H1 (cell line): ENCODE measurements around the gene NPC1L1. TPM values are rescaled to one million over a fixed set of nuclear protein-coding genes. Genes with fewer than 3 reads are reported as not detected.

Experiments
- CTCF ChIA-PET: fragments of 300-600 bp; sonication (Branson Sonifier 250); formaldehyde crosslinking; loops from one replicate; lab custom pipeline; 2021; ENCODE audit not compliant: partially characterized antibody; lab: Charles Lee
- POLR2A ChIA-PET: fragments of 300-600 bp; sonication (Branson Sonifier 250); formaldehyde crosslinking; loops from one replicate; lab custom pipeline; 2021; ENCODE audit warnings: inconsistent platforms; ENCODE audit not compliant: partially characterized antibody; lab: Charles Lee
- DNase-seq, 2 experiments: peaks; one replicate each; pipeline versions ENCODE4 v3.0.0 to v3.0.0-alpha.2; 2010 to 2022; ENCODE audit warnings: low spot score in 2 of 2, low read depth in 1 of 2, mixed read lengths in 1 of 2
- FAIRE-seq: peaks from 2 replicates; lab custom pipeline; 2011; peaks lifted over from hg19 to GRCh38; lab: Jason Lieb, UNC
- H2AFZ ChIP-seq: 2 replicates; pipeline ENCODE4 v1.8.1; 2012; ENCODE audit warnings: low read length, inconsistent platforms
- H2AK5ac ChIP-seq: 2 replicates; pipeline ENCODE4 v1.6.1; 2013; ENCODE audit warnings: low read depth, low read length
- H2BK120ac ChIP-seq: replicated peaks from 2 replicates; pipeline ENCODE3; 2013; ENCODE audit warnings: low read depth, low read length, inconsistent platforms
- H2BK12ac ChIP-seq: 2 replicates; pipeline ENCODE4 v1.6.1; 2013; ENCODE audit warnings: low read depth, low read length
- H2BK15ac ChIP-seq: 2 replicates; pipeline ENCODE4 v1.6.1; 2013; ENCODE audit warnings: low read length
- H2BK20ac ChIP-seq: 2 replicates; pipeline ENCODE4 v1.6.1; 2013; ENCODE audit warnings: low read length
- H2BK5ac ChIP-seq: 2 replicates; pipeline ENCODE4 v1.6.1; 2013; ENCODE audit warnings: low read depth, low read length
- H3K14ac ChIP-seq: 2 replicates; pipeline ENCODE4 v1.6.1; 2013; ENCODE audit warnings: inconsistent platforms; ENCODE audit not compliant: insufficient read length
- H3K18ac ChIP-seq: 2 replicates; pipeline ENCODE4 v1.6.1; 2013; ENCODE audit warnings: low read length; ENCODE audit errors: extremely low read depth
- H3K23ac ChIP-seq: 2 replicates; pipeline ENCODE4 v1.6.1; 2013; ENCODE audit warnings: inconsistent platforms; ENCODE audit not compliant: insufficient read length
- H3K23me2 ChIP-seq: 2 replicates; pipeline ENCODE4 v1.6.1; 2013; ENCODE audit warnings: low read depth, low read length
- H3K27ac ChIP-seq: 2 replicates; pipeline ENCODE4 v1.6.1; 2011; ENCODE audit warnings: low read depth, low read length, inconsistent platforms
- H3K27me3 ChIP-seq, 4 experiments: replicated peaks in 1 of 4; 1 replicate in 1 of 4; 2 replicates in 3 of 4; pipeline versions ENCODE4 v1.6.1 to v1.8.1; 2011 to 2013; ENCODE audit warnings: low read length in 3 of 4, mild to moderate bottlenecking in 3 of 4, inconsistent platforms in 2 of 4, mixed read lengths in 2 of 4, moderate library complexity in 1 of 4; ENCODE audit not compliant: control insufficient read depth in 3 of 4, insufficient read depth in 3 of 4; ENCODE audit errors: extremely low read depth in 1 of 4
- H3K36me3 ChIP-seq, 4 experiments: 2 replicates each; pipeline versions ENCODE4 v1.6.1 to v1.8.1; 2011 to 2013; ENCODE audit warnings: mild to moderate bottlenecking in 4 of 4, low read length in 3 of 4, moderate library complexity in 2 of 4, control low read depth in 1 of 4, inconsistent platforms in 1 of 4; ENCODE audit not compliant: insufficient read depth in 4 of 4, control insufficient read depth in 2 of 4
- H3K4ac ChIP-seq: replicated peaks from 2 replicates; pipeline ENCODE3; 2013; ENCODE audit warnings: low read length, low read depth, mixed read lengths, inconsistent platforms; ENCODE audit not compliant: insufficient read length
- H3K4me1 ChIP-seq, 4 experiments: replicated peaks in 1 of 4; 1 replicate in 1 of 4; 2 replicates in 3 of 4; pipeline versions ENCODE4 v1.6.1 to v1.8.1; 2011 to 2013; ENCODE audit warnings: low read length in 3 of 4, inconsistent platforms in 2 of 4, mixed read lengths in 1 of 4; ENCODE audit not compliant: insufficient read depth in 4 of 4, control insufficient read depth in 3 of 4
- H3K4me2 ChIP-seq, 2 experiments: 2 replicates each; pipeline versions ENCODE4 v1.6.1 to v1.8.1; 2011 to 2013; ENCODE audit warnings: low read depth in 2 of 2, low read length in 2 of 2, control low read depth in 1 of 2, inconsistent platforms in 1 of 2, mild to moderate bottlenecking in 1 of 2; ENCODE audit not compliant: insufficient read depth in 1 of 2
- H3K4me3 ChIP-seq, 4 experiments: fragments of 200-600, 300-600 bp in 1 of 4; sonication (generic), shearing (Covaris generic), sonication (Bioruptor Twin) in 1 of 4; 2 replicates each; pipeline versions ENCODE4 v1.5.1 to v1.8.1; 2011 to 2016; ENCODE audit warnings: low read length in 4 of 4, low read depth in 3 of 4, control low read depth in 2 of 4, inconsistent platforms in 2 of 4, mild to moderate bottlenecking in 2 of 4, mixed read lengths in 1 of 4, moderate library complexity in 1 of 4; ENCODE audit not compliant: insufficient read depth in 2 of 4; ENCODE audit errors: extremely low read depth in 1 of 4
- H3K56ac ChIP-seq: replicated peaks from 2 replicates; pipeline ENCODE3; 2013; ENCODE audit warnings: low read depth, mild to moderate bottlenecking, mixed read lengths, low read length, inconsistent platforms; ENCODE audit not compliant: insufficient read length
- H3K79me1 ChIP-seq: 2 replicates; pipeline ENCODE4 v1.6.1; 2013; ENCODE audit warnings: low read depth, low read length, control low read depth
- H3K79me2 ChIP-seq, 2 experiments: 2 replicates each; pipeline versions ENCODE4 v1.6.1 to v1.8.1; 2012 to 2013; ENCODE audit warnings: low read length in 2 of 2, mild to moderate bottlenecking in 2 of 2, inconsistent platforms in 1 of 2; ENCODE audit not compliant: insufficient read depth in 2 of 2, control insufficient read depth in 1 of 2
- H3K9ac ChIP-seq, 4 experiments: replicated peaks in 1 of 4; 1 replicate in 1 of 4; 2 replicates in 3 of 4; pipeline versions ENCODE4 v1.6.1 to v1.8.1; 2011 to 2013; ENCODE audit warnings: low read depth in 3 of 4, low read length in 3 of 4, control low read depth in 2 of 4, mild to moderate bottlenecking in 2 of 4, moderate library complexity in 2 of 4, inconsistent platforms in 1 of 4; ENCODE audit errors: extremely low read depth in 1 of 4
- H3K9me3 ChIP-seq, 2 experiments: 2 replicates each; pipeline versions ENCODE4 v1.6.1 to v1.8.1; 2012 to 2013; ENCODE audit warnings: mild to moderate bottlenecking in 2 of 2, moderate library complexity in 2 of 2, control low read depth in 1 of 2, inconsistent platforms in 1 of 2, low read depth in 1 of 2, low read length in 1 of 2, mixed read lengths in 1 of 2; ENCODE audit not compliant: insufficient read depth in 2 of 2
- H4K20me1 ChIP-seq, 2 experiments: replicated peaks in 1 of 2; 2 replicates each; pipeline versions ENCODE3 to v1.8.1; 2011 to 2013; ENCODE audit warnings: inconsistent platforms in 2 of 2, low read length in 2 of 2, mild to moderate bottlenecking in 1 of 2; ENCODE audit not compliant: insufficient read depth in 2 of 2, control insufficient read depth in 1 of 2
- H4K5ac ChIP-seq: 2 replicates; pipeline ENCODE4 v1.6.1; 2013; ENCODE audit warnings: low read length, low read depth, mixed read lengths, inconsistent platforms; ENCODE audit not compliant: insufficient read length
- H4K8ac ChIP-seq: 2 replicates; pipeline ENCODE4 v1.8.0; 2013; ENCODE audit warnings: mild to moderate bottlenecking, moderate library complexity, low read length, inconsistent platforms; ENCODE audit not compliant: insufficient read depth; ENCODE audit errors: extremely low read depth
- H4K91ac ChIP-seq: replicated peaks from 2 replicates; pipeline ENCODE3; 2013; ENCODE audit warnings: low read length, mixed read lengths, inconsistent platforms; ENCODE audit not compliant: insufficient read length
- SP1 ChIP-seq: IDR thresholded peaks from 2 replicates; pipeline ENCODE4 v1.6.1; 2011; ENCODE audit warnings: low read depth, low read length
- SP2 ChIP-seq: IDR thresholded peaks from 2 replicates; pipeline ENCODE4 v1.6.1; 2012; ENCODE audit warnings: mild to moderate bottlenecking, low read length, inconsistent platforms
- WGBS, 2 experiments: shearing (Covaris generic) in 1 of 2; methylation state at CpG; one replicate each; pipeline versions ENCODE4 v1.1.6 to v1.1.7; 2013 to 2015; ENCODE audit warnings: low lambda C conversion rate in 2 of 2, mixed read lengths in 2 of 2, inconsistent platforms in 1 of 2, low coverage in 1 of 2, missing lambda C conversion rate in 1 of 2; ENCODE audit not compliant: insufficient replicate concordance in 2 of 2, insufficient coverage in 1 of 2, insufficient read length in 1 of 2; ENCODE audit errors: extremely low coverage in 1 of 2, missing lambda C conversion rate in 1 of 2; 5-methylcytosine and 5-hydroxymethylcytosine counted together
- polyA plus RNA-seq, 7 experiments: library from polyadenylated mRNA; depleted of rRNA in 3 of 7; stranded (reverse) in 5 of 7; unstranded in 2 of 7; fragments of >200 nt in 5 of 7; fragments of 200-250 nt in 2 of 7; gene quantifications; 1 replicate in 5 of 7; 2 replicates in 1 of 7; 4 replicates in 1 of 7; pipeline versions ENCODE4 v1.2.1 to v1.2.3, GENCODE V29; 2011 to 2013; ENCODE audit warnings: missing spikeins in 2 of 7, mixed read lengths in 2 of 7
- total RNA-seq: library from RNA; stranded (reverse); fragmentation: NEBNext Ultra II Directional; extraction: Animal tissue kit (Norgen Biotek cat#: 25700); gene quantifications from 2 replicates; pipeline ENCODE4 v1.2.1, GENCODE V29; 2021
- TF ChIP-seq, protein P1 (sequence below): IDR thresholded peaks from 2 replicates; pipeline ENCODE4 v1.6.1; 2012; ENCODE audit warnings: low read length, inconsistent platforms

The NPC1L1 gene
- total and polyA plus RNA-seq, 2 of the 8 experiments (the other 6 are each of a cell fraction or from before 2014, with no cell fraction given): 0.06 to 0.21 TPM

DNA sequence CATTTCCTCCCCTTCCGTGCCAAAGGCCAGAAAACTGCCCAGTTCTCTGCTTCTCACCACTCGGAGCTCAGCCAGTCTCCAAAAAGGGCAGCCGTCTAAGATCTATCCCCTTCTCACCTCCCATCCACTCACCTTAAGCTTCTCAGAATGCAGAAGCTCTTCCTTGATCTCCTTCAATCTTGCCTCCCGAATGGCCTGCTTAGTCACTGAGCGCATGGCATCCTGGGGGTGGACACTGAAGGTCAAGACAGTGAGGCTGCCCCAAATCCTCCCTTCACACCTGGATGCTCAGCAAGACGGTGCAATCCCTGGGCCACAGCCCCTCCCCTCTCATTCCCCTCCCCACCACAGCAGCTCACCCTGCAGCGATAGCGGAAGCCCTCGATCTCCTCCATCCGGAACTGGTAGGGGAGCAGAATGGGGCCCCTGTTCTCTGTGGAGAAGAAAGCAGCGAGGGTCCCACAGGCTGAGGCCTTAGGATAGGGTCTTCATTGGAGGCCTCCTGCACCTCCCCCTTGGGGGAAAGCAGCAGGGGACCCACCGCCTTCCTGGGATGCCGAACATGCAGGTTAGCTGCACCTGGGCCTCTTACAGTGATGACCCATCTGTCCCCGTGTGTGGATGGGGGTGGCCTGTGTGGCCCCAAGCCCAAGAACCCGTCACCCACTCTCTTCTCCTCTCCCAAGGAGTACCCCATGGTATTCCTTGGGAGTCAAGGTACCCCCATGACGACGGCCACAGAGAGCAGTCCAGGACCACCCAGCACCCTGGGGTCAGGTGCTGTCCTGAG, 27.8 kb upstream of the NPC1L1 start:
- POLR2A ChIA-PET: interaction anchor here (0.6 to 8.6 kb wide), 12 partner anchors 7 to 315 kb away, joined by 3 to 89 read pairs (median 3); partner anchors contain the start of genes NUDCD3 and TMED4
- no peak overlapping the region for H2BK12ac ChIP-seq
- FAIRE-seq (no peak), DNase-seq (no peak)
- H4K91ac ChIP-seq: no peak overlapping the region
- no peak overlapping the region for H2BK120ac ChIP-seq
- no peak overlapping the region for H4K8ac ChIP-seq
- WGBS, 2 experiments: 94% methylated on average over 17 of the region's 17 CpGs; no CpG with 5 or more reads in 1 of the 2 experiments
- no peak overlapping the region for H2BK5ac ChIP-seq
- no peak overlapping the region for H3K4ac ChIP-seq
- H2AK5ac ChIP-seq: no peak overlapping the region
- H3K27ac ChIP-seq: no peak overlapping the region
- peaks cover 0 to 4% (median 3%) of the 10 kb centered on the region in 4 experiments; a peak in 5 of 7 replicates for H3K4me1 ChIP-seq
- no peak overlapping the region for H3K56ac ChIP-seq
- H3K4me3 ChIP-seq: no peak overlapping the region
- no peak overlapping the region for H3K9ac ChIP-seq
- peaks cover 4% of the 10 kb centered on the region for H3K79me1 ChIP-seq
- no peak overlapping the region for H2BK20ac ChIP-seq
- no peak overlapping the region for H2AFZ ChIP-seq
- CTCF ChIA-PET: interaction anchor here (1.1 to 10.2 kb wide), 4 partner anchors 12 to 89 kb away, joined by 3 to 98 read pairs (median 3); partner anchors contain the start of gene NPC1L1
- H3K9me3 ChIP-seq: no peaks in the 10 kb centered on the region
- no peak overlapping the region for H3K14ac ChIP-seq
- TF ChIP-seq SP2 (no peak), SP1 (no peak)
- TF ChIP-seq, protein P1, sequence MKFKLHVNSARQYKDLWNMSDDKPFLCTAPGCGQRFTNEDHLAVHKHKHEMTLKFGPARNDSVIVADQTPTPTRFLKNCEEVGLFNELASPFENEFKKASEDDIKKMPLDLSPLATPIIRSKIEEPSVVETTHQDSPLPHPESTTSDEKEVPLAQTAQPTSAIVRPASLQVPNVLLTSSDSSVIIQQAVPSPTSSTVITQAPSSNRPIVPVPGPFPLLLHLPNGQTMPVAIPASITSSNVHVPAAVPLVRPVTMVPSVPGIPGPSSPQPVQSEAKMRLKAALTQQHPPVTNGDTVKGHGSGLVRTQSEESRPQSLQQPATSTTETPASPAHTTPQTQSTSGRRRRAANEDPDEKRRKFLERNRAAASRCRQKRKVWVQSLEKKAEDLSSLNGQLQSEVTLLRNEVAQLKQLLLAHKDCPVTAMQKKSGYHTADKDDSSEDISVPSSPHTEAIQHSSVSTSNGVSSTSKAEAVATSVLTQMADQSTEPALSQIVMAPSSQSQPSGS: no peak
- H3K23ac ChIP-seq: no peak overlapping the region
- no peak overlapping the region for H2BK15ac ChIP-seq
- no peaks in the 10 kb centered on the region for H3K27me3 ChIP-seq
- peaks cover 52 to 72% (median 69%) of the 10 kb centered on the region in 4 experiments for H3K36me3 ChIP-seq
- peaks cover 8% of the 10 kb centered on the region; the same call in 1 of the 2 replicates for H3K23me2 ChIP-seq
- H3K18ac ChIP-seq: no peak overlapping the region
- H4K5ac ChIP-seq: no peak overlapping the region
- H4K20me1 ChIP-seq: peaks cover 2 to 27% of the 10 kb centered on the region in 2 experiments
- peaks cover 0 to 15% of the 10 kb centered on the region in 2 experiments; a peak in 2 of 4 replicates for H3K79me2 ChIP-seq
- H3K4me2 ChIP-seq: no peak overlapping the region
